HG03575 (cell line): ENCODE data around the gene ZNF618.

Experiments
- ATAC-seq: cut with Tn5 transposase; IDR thresholded peaks from one replicate; pipeline ENCODE4 v1.9.1; 2021; ENCODE audit not compliant: unreplicated experiment, insufficient number of reproducible peaks, low FRiP score; ENCODE audit errors: extremely low read depth

The ZNF618 gene

GRCh38 chr9:114025760-114026159 lies 149.7 kb downstream of the ZNF618 start:
- no peak for ATAC-seq

- no peak for ATAC-seq
Measured at GRCh38 chr9:114026335-114026734, 150.2 kb downstream of the ZNF618 start.

DNA sequence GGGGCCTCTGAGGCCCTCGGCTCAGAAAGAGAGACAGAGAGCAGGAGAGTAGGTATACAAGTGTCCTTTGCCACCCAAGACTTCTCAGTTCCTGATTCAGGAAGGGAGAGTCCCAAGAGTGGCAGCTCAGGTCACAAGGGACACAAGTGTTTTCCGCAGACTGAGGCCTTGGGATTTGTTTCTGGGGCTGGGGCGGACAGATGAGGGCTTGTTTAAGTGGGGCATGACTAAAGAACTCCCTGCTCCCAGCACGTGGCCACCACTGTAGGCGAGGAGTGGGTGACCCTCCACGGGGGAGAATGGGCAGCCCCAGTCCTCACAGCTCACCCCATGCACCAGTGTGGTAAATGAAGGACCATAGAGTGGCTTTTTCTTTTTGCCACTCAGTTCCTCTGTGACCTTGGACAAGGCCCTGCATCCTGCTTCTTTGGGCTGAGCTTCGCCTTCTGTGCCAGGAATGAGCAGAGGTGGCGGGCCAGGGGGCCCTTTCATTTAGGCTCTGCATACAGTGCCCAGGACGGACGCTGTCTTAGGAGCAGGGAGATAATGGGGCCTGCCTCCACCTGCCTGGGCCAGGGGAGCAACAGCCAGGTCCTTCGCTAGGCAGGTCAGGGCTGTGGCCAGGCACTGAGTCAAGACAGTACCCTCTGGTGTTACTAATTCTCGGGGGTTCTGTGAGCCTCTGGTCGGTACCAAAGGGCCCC lies 151.2 kb downstream of the ZNF618 start:
- ATAC-seq, result no peak

DNA sequence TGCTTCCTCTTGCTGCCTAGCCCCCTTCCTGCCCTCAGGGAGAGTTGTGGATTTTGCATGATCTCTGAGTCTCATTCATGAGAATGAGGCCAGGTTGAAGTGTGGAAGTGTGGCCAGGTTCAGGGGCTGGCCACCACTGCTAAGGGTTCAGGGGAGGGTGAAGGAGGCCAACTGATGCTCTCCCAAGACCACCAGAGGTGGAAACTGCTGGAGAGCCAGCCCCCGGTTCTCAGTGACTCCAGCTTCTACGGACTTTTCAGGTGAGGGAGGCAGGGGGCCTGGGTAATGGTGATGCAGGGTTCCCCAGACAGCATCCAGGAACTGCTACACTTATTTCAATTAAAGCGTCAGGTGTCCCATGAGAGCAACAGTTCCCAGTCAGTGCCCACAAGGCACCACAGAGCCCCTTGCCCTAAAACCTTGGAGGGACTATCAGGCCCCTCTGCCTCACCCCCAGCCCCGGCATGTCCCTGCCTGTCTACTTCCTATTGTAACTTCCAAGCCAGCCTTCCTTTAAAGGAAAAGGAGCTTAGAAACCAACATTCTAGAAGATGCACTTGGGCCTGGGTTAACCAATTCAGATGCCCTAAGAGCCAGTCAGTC lies 151.9 kb downstream of the ZNF618 start:
- ATAC-seq, result no peak

- ATAC-seq, result no peak
Measured at GRCh38 chr9:114028646-114029045, 152.5 kb downstream of the ZNF618 start.

- no peak for ATAC-seq
Measured at GRCh38 chr9:114029311-114030170, 153.4 kb downstream of the ZNF618 start.

DNA sequence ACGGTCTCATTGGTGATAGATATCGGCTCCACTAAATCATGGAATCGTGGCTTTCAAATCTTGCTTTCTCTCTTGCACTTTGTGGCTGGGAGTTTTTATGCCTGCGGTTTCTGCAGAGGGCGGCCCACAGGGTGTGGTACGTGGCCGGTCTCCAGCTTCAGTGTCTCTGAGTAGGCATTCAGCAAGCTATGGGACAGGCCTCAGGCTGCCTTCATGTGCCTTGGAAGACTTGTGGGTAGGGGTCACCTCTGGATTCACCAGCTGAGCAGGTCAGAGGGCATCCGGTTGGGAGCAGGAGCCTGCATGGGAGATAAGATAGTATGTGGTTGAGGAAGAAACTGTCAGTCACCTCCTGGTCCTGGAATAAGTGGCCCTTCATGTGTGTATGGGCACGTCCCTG lies 154.3 kb downstream of the ZNF618 start:
- no peak for ATAC-seq

DNA sequence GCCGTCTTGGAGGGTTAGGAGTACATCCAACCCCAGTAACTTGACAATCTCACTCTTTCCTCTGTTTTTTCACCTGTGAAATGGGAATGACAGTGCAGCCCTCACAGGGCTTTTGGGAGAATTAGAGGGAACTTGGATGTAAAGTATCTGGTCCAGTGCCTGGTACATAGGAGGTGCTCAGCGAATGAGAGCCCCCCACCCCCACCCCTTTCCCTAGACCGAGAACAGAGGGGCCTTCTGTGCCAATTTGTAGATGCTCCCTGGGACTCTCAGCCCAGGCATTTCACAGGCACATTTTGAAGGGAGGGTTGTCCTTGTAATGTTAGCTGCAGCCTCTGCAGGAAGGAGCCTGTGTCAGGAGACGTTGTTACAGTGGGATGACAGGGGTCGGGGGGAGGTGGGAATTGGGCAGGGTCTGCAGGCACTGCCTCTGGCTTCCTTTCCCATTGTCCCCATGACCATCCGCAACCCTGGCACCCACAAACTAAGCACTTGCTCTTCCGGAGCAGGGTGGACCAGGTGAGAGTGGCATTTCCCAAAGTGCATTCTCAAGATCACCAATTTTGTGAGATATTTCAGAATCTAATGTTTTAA lies 155.0 kb downstream of the ZNF618 start:
- no peak for ATAC-seq

DNA sequence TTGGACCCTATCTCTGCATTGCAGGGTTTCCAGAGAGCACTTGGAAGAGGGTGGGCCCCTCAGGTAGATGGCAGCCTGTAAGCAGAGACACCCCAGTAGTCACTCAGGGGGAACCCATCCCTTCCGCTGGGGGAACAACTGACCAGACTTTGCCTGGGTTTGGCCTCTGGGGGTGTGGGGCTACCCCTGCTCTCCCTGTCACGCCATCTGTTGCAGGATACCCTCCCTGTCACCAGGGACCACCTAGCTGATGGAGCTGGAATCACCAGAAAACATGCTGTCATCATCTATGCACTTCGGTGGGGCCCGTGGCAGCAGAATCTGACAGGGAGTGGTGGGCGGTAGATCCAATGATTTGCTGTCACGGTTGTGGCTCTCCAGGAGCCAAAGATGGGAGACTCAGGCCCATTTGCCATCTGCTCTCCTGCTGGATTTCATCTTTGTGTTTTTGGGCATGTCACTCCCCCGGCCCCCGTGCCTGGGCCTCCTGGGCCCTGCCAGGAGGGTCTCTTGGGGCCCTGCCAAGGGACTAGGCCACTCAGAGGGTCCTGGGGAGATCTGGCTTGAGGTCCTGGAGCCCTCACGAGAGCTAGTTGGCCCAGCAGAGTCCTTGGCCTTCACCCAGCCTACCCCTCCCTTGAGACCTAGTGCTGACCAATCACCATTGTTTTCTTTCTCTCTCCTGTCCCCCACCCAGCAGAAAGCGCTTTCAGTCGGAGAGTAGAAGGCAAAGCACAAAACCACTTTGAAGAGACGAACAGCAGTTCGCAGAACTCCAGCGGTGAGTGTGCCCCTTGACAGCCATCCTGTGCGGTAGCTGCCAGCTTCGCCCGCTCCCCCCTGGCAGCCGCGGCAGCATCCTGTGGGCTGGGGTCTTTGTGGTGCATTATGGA lies 156.1 kb downstream of the ZNF618 start:
- ATAC-seq, result no peak

- no peak for ATAC-seq
Measured at GRCh38 chr9:114033397-114034103, 157.4 kb downstream of the ZNF618 start.

DNA sequence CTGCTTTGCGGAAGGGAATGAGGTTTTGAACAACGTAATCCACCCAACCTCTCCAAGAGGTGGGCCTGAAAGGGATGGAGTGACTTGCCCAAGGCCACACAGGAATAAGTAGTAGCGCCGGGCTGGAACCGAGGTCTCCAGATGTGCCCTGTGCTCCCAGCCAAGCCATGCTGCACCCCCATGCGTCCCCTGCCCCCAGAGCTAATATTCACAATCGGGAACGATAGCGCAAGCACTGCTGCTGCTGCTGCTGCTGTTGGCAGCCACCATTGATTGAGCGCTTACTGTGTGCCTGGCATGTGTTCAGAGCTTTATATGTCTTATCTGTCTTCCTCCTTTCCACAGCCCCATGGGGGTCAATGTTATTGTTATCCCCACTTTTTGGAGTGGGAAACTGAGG lies 158.1 kb downstream of the ZNF618 start:
- ATAC-seq, result no peak

- no peak for ATAC-seq
Measured at GRCh38 chr9:114034661-114035062, 158.6 kb downstream of the ZNF618 start.

GRCh38 chr9:114035221-114035844 lies 159.2 kb downstream of the ZNF618 start:
- no peak for ATAC-seq

DNA sequence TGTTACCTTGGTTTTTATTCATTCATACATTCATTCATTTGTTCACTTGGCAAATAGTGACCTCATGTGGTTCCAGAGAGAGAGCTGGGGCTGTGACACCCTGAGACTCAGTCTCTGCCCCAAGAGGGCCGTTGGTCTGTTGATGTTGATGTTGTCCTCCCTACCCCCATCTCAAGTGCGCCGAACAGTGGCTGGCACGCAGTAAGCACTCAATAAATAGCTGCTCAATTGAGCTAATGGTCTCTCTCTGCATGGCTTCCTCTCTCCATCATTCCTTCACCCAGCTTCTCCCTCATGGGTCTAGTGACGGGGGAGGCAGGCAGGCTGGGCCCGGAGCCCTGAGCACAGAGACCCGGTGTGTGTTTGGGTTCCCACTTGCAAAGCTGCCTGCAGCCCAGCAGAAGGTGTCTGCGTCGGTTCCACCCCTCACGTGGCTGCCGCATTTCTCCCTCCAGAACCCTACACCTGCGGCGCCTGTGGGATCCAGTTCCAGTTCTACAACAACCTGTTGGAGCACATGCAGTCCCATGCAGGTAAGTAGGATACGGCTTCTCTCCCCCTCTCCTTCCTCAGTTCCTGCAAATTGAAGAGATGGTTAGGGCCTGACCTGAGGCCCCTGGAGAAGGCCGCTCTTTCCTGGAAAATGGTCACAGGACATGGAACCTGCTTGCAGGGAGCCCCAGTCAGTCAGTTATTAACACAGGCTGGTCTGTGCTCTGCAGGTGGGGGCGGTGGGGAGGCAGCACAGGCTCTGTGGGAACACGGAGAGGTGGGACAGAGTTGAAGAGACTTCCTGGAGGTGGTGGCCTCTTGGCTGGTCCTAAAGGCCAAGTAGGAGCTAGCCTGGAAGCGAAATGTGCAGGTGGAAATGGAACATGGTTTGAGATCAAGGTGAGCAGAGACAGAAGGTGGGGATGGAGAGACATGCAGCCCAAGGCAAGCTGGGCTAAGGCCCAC lies 160.0 kb downstream of the ZNF618 start:
- ATAC-seq, result no peak

DNA sequence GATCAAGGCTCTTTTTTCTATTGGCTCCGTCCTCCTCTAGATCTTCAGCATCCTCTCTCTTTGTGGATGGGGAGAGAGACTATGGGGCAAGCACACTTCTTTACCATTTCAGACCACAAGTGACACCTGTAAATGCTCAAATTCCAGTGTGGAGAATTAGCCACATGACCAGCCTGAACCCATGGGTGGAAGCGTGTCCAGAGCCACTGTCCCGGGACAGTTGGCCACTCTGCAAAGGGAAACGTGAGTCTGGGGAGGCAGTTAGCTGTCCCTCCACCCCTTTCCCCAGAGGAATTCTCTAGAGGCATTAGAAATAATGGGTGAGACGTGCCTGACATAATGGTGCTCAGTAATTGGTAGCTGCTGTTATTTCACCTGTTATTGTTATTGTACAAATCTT lies 161.1 kb downstream of the ZNF618 start:
- no peak for ATAC-seq

GRCh38 chr9:114037961-114038723 lies 162.0 kb downstream of the ZNF618 start:
- no peak for ATAC-seq
